ENCODE data around the gene MRPL49. TPM values are rescaled to one million over a fixed set of nuclear protein-coding genes. Genes with fewer than 3 reads are reported as not detected.

Gene MRPL49
- total RNA-seq, 1 donor from 2014 or later = 38.8 TPM

- Mint-ChIP-seq H3K27me3 (no peaks in the 10 kb centered on the region), H3K4me1 (ENCODE audit: low read depth) (no peaks in the 10 kb centered on the region), H3K4me3 (ENCODE audit: low read depth) (no peak overlapping the region), H3K9me3 (ENCODE audit: low read depth) (no peaks in the 10 kb centered on the region), H3K36me3 (ENCODE audit: insufficient read depth) (peaks cover 2% of the 10 kb centered on the region), H3K27ac (no peak overlapping the region)
- TF ChIP-seq, protein P1, sequence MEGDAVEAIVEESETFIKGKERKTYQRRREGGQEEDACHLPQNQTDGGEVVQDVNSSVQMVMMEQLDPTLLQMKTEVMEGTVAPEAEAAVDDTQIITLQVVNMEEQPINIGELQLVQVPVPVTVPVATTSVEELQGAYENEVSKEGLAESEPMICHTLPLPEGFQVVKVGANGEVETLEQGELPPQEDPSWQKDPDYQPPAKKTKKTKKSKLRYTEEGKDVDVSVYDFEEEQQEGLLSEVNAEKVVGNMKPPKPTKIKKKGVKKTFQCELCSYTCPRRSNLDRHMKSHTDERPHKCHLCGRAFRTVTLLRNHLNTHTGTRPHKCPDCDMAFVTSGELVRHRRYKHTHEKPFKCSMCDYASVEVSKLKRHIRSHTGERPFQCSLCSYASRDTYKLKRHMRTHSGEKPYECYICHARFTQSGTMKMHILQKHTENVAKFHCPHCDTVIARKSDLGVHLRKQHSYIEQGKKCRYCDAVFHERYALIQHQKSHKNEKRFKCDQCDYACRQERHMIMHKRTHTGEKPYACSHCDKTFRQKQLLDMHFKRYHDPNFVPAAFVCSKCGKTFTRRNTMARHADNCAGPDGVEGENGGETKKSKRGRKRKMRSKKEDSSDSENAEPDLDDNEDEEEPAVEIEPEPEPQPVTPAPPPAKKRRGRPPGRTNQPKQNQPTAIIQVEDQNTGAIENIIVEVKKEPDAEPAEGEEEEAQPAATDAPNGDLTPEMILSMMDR (IDR thresholded peaks at IDR 0.05; ENCODE audit: unreplicated experiment) = no peak
- no peak for DNase-seq (ENCODE audit: low spot score, unreplicated experiment)
These were observed 17.5 kb upstream of the MRPL49 start for GRCh38 chr11:65104628-65105027.

DNA sequence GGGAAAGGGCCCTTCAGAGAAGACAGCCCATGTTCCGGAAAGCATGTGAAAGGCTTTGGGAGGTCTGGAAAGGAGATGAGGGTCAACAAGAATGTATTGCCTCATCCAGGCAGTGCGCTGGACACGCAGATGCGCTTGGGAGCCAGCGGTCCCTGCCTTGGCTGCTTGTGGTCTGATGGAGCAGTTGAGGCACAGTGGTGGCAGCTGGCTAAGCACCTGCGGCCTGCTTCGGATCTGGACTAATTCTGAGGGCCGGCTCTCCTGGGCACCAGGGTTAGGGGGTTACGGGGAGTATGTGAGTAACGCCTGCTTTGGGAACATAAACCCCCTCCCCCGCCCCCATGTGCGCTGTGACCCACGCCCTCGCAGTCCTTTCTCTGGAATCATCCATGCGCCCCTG is 15.0 kb upstream of the MRPL49 start:
- H3K27me3 Mint-ChIP-seq = no peaks in the 10 kb centered on the region
- H3K4me3 Mint-ChIP-seq (ENCODE audit: low read depth) = no peak overlapping the region
- H3K36me3 Mint-ChIP-seq (ENCODE audit: insufficient read depth) = peaks cover 2% of the 10 kb centered on the region
- TF ChIP-seq, protein P1 (IDR thresholded peaks at IDR 0.05; ENCODE audit: unreplicated experiment) = no peak
- no peak for DNase-seq (ENCODE audit: low spot score, unreplicated experiment)
- no peaks in the 10 kb centered on the region for H3K9me3 Mint-ChIP-seq (ENCODE audit: low read depth)
- H3K4me1 Mint-ChIP-seq (ENCODE audit: low read depth) = peaks cover 1% of the 10 kb centered on the region
- no peak overlapping the region for H3K27ac Mint-ChIP-seq

GRCh38 chr11:65107751-65108468 is 14.2 kb upstream of the MRPL49 start:
- Mint-ChIP-seq H3K27ac (no peak overlapping the region), H3K9me3 (ENCODE audit: low read depth) (no peaks in the 10 kb centered on the region), H3K27me3 (no peaks in the 10 kb centered on the region), H3K4me1 (ENCODE audit: low read depth) (peaks cover 2% of the 10 kb centered on the region), H3K36me3 (ENCODE audit: insufficient read depth) (peaks cover 2% of the 10 kb centered on the region), H3K4me3 (ENCODE audit: low read depth) (no peak overlapping the region)
- TF ChIP-seq, protein P1 (IDR thresholded peaks at IDR 0.05; ENCODE audit: unreplicated experiment) = no peak
- no peak for DNase-seq (ENCODE audit: low spot score, unreplicated experiment)

DNA sequence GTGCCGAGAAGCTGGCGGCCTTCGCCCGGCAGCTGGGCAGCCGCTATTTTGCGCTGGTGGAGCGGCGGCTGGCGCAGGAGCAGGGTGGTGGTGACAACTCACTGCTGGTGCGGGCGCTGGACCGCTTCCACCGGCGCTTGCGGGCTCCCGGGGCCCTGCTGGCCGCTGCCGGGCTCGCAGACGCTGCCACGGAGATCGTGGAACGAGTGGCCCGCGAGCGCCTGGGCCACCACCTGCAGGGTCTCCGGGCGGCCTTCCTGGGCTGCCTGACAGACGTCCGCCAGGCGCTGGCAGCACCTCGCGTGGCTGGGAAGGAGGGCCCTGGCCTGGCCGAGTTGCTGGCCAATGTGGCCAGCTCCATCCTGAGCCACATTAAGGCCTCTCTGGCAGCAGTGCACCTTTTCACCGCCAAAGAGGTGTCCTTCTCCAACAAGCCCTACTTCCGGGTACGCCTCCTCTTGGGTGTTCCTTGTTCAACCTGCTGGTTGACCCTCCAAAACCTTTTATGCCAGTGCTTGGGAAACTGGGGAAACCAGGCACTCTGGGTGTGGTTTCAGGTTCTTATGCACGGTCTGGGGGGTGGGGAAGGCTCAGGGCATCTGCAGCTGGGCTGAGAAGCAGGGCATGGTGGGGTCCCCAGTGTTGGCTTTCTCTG is 13.5 kb upstream of the MRPL49 start:
- H3K4me3 Mint-ChIP-seq (ENCODE audit: low read depth) = no peak overlapping the region
- H3K27me3 Mint-ChIP-seq = no peaks in the 10 kb centered on the region
- H3K36me3 Mint-ChIP-seq (ENCODE audit: insufficient read depth) = peaks cover 2% of the 10 kb centered on the region
- DNase-seq (ENCODE audit: low spot score, unreplicated experiment) = no peak
- TF ChIP-seq, protein P1 (IDR thresholded peaks at IDR 0.05; ENCODE audit: unreplicated experiment) = no peak
- no peaks in the 10 kb centered on the region for H3K9me3 Mint-ChIP-seq (ENCODE audit: low read depth)
- H3K4me1 Mint-ChIP-seq (ENCODE audit: low read depth) = peaks cover 8% of the 10 kb centered on the region
- H3K27ac Mint-ChIP-seq = no peak overlapping the region

DNA sequence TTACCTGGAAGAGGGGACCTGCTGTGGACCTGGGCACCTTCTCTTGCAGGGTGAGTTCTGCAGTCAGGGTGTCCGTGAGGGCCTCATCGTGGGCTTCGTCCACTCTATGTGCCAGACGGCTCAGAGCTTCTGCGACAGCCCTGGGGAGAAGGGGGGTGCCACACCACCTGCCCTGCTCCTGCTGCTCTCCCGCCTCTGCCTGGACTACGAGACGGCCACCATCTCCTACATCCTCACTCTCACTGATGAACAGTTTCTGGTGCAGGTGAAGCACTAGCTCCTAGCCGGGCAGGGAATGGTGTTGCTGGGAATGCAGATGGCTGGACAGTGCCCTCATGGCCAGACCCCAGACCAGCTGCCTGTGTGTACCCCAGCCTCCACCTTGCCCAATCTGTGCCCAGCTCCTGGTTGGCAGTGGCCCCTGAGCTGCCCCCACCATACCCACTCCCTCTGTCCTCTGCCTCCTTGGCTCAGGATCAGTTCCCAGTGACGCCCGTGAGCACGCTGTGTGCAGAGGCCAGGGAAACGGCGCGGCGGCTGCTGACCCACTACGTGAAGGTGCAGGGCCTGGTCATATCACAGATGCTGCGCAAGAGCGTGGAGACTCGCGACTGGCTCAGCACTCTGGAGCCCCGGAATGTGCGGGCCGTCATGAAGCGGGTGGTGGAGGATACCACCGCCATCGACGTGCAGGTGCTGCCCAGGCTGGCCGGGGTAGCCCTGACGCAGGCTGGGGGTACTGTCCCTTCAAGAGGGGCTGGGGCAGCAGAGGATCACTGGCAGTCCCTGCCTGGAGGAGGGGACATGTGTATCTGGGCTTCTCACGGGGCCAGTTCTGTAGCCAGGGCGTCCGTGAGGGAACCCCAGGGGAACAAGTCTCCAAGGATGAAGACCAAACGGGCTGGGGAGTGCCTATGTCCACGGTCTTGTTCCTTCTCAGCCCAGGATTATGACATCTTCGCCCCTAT is 12.6 kb upstream of the MRPL49 start:
- Mint-ChIP-seq H3K4me3 (ENCODE audit: low read depth) (no peak overlapping the region), H3K4me1 (ENCODE audit: low read depth) (peaks cover 9% of the 10 kb centered on the region), H3K36me3 (ENCODE audit: insufficient read depth) (peaks cover 2% of the 10 kb centered on the region), H3K27me3 (no peaks in the 10 kb centered on the region), H3K9me3 (ENCODE audit: low read depth) (no peaks in the 10 kb centered on the region), H3K27ac (no peak overlapping the region)
- TF ChIP-seq, protein P1 (IDR thresholded peaks at IDR 0.05; ENCODE audit: unreplicated experiment) = no peak
- no peak for DNase-seq (ENCODE audit: low spot score, unreplicated experiment)

Measured in progenitor cell of endocrine pancreas (in vitro differentiated cells).